A549 treated with Hydrocortisone at 1 μM for 4 hours (cell line): ENCODE results near the gene MED23. TPM values are rescaled to one million over a fixed set of nuclear protein-coding genes. Genes with fewer than 3 reads are reported as not detected.

Experiments used
- total RNA-seq: library from RNA; stranded (reverse); fragments of 200-300 nt; extraction: Qiagen RNA extraction; gene quantifications from 5 replicates; pipeline ENCODE4 v1.2.3, GENCODE V29; 2022

The MED23 gene
- 6.2 to 9.0 TPM (median 6.6 TPM) in 5 replicates for total RNA-seq

GRCh38 chr6:131627724-131628682 is at the start of gene MED23:
Gene MED23 (minus strand): TSS chr6:131628242. CDS start chr6:131628049, 193 bp downstream.

GRCh38 chr6:131636880-131637792 is 9.1 kb upstream of the MED23 start, which contains the start of gene ENPP3:
Gene ENPP3 (plus strand): TSS chr6:131637302. CDS start chr6:131637385, 83 bp downstream.

GRCh38 chr6:131572686-131573415 is 55.2 kb downstream of the MED23 start, which contains the start of gene ARG1:
Gene ARG1 (plus strand): TSS chr6:131573226. CDS start chr6:131573283, 57 bp downstream.

Other genes with a start within 250 kb of the MED23 start
- gene ARG1, start 55.0 kb downstream of the MED23 start, total RNA-seq: not detected in 5 replicates
- not detected in 5 replicates for gene ENPP3, start 9.1 kb upstream of the MED23 start, total RNA-seq
- not detected in 5 replicates for gene OR2A4, start 73.2 kb upstream of the MED23 start, total RNA-seq
- not detected in 5 replicates for gene CTAGE9, start 82.8 kb upstream of the MED23 start, total RNA-seq
- 1.2 to 1.6 TPM (median 1.6 TPM) in 5 replicates for gene ENPP1, start 179.8 kb upstream of the MED23 start, total RNA-seq